ENCODE data around the gene VIL1.

DNA sequence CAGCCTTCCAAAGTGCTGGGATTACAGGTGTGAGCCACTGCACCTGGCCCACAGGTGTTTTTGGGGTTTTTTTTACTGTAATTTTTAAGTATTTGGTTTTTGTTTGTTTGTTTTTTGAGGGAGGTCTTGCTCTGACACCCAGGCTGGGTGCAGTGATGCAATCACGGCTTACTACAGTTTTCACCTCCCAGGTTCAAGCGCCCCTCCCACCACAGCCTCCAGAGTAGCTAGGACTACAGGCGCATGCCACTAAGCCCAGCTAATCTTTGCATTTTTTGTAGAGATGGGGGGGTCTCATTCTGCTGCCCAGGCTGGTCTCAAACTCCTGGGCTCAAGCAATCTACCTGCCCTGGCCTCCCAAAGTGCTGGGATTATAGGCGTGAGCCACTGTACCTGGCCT lies 44.1 kb upstream of the VIL1 start:
- TF ChIP-seq, protein P1, sequence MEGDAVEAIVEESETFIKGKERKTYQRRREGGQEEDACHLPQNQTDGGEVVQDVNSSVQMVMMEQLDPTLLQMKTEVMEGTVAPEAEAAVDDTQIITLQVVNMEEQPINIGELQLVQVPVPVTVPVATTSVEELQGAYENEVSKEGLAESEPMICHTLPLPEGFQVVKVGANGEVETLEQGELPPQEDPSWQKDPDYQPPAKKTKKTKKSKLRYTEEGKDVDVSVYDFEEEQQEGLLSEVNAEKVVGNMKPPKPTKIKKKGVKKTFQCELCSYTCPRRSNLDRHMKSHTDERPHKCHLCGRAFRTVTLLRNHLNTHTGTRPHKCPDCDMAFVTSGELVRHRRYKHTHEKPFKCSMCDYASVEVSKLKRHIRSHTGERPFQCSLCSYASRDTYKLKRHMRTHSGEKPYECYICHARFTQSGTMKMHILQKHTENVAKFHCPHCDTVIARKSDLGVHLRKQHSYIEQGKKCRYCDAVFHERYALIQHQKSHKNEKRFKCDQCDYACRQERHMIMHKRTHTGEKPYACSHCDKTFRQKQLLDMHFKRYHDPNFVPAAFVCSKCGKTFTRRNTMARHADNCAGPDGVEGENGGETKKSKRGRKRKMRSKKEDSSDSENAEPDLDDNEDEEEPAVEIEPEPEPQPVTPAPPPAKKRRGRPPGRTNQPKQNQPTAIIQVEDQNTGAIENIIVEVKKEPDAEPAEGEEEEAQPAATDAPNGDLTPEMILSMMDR (IDR thresholded peaks at IDR 0.05; ENCODE audit: poor library complexity, severe bottlenecking), result no peak
- TF ChIP-seq EP300 (conservative IDR thresholded peaks at IDR 0.05; ENCODE audit: poor library complexity, severe bottlenecking), result no peak
- no peak for TF ChIP-seq SMC3 (conservative IDR thresholded peaks at IDR 0.05; ENCODE audit: poor library complexity)
- TF ChIP-seq POLR2AphosphoS5 (IDR thresholded peaks at IDR 0.05), result no peak
- no peak for TF ChIP-seq EZH2 (IDR thresholded peaks at IDR 0.05; ENCODE audit: borderline replicate concordance, insufficient read depth, low read length, poor library complexity, severe bottlenecking)
- no peak for TF ChIP-seq TAF1 (IDR thresholded peaks at IDR 0.05; ENCODE audit: low read depth)
- no peak for TF ChIP-seq MXI1 (conservative IDR thresholded peaks at IDR 0.05; ENCODE audit: poor library complexity, severe bottlenecking)
